ENCODE data around the gene UBL3. TPM values are rescaled to one million over a fixed set of nuclear protein-coding genes. Genes with fewer than 3 reads are reported as not detected.

UBL3 gene
- total RNA-seq, 5 donors from 2014 or later (not counting 1 experiment from before 2014, with no cell fraction given), result 32.7 to 42.1 (median 34.6) TPM

- Histone ChIP-seq H3K4me3 (ENCODE audit: control insufficient read depth in 1 of 2, extremely low read depth in 1 of 2, low read length in 1 of 2) (no peak overlapping the region), H3K27ac (ENCODE audit: low read length) (no peak overlapping the region), H3K9me3 (no peaks in the 10 kb centered on the region), H3K4me1 (ENCODE audit: control insufficient read depth in 1 of 2, extremely low read depth in 1 of 2, insufficient read depth in 2 of 2, low read length in 2 of 2) (peaks cover 0 to 5% of the 10 kb centered on the region in 2 experiments), H3K27me3 (replicated peaks in 1 of 2; ENCODE audit: control insufficient read depth in 2 of 2, extremely low read depth in 1 of 2, insufficient read depth in 2 of 2, low read length in 1 of 2) (no peaks in the 10 kb centered on the region), H3K36me3 (ENCODE audit: control insufficient read depth in 2 of 2, extremely low read depth in 1 of 2, insufficient read depth in 1 of 2, low read length in 1 of 2) (no peaks in the 10 kb centered on the region)
- peaks cover 7 to 13% (median 10%) of the 10 kb centered on the region in 3 donors for H3K4me1 Mint-ChIP-seq
- CTCF ChIA-PET, result interaction anchor here in 1 of 2 donors (0.8 kb wide), 1 partner anchor 378 kb away, joined by 3 read pairs; no protein-coding TSS in a partner anchor
- POLR2A ChIA-PET, result no interaction called here
- no peak for ATAC-seq (replicated peaks in 1 of 4)
- H3K27ac Mint-ChIP-seq, result no peak overlapping the region
- no peaks in the 10 kb centered on the region for H3K27me3 Mint-ChIP-seq
- peaks cover 4% of the 10 kb centered on the region for H3K36me3 Mint-ChIP-seq
- 100% methylated on average over 1 of the region's 2 CpGs for WGBS (ENCODE audit: insufficient coverage)
- H3K9me3 Mint-ChIP-seq, result peaks cover 0 to 6% (median 4%) of the 10 kb centered on the region in 3 donors
- H3K4me3 Mint-ChIP-seq, result no peak overlapping the region
- no peak for DNase-seq
Observed at GRCh38 chr13:29756506-29756905, 93.9 kb downstream of the UBL3 start.

DNA sequence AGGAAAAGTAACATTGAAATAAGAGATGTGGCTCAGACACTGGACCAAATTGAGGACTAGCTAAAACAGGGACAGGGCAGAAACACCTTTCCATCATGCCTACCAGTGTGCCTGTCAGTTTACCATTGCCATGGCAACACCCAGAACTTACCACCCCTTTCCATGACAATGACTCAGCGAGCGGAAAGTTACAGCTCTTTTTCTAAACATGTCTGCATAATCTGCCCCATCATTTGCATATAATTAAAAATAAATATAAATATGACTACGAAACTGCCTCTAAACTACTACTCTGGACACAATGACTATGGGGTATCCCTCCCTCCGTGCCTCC lies 96.0 kb downstream of the UBL3 start:
- Mint-ChIP-seq H3K4me1 (peaks cover 7 to 11% (median 10%) of the 10 kb centered on the region in 3 donors), H3K4me3 (no peak overlapping the region), H3K27ac (no peak overlapping the region), H3K36me3 (no peaks in the 10 kb centered on the region), H3K27me3 (peaks cover 2 to 7% of the 10 kb centered on the region in 2 donors), H3K9me3 (no peaks in the 10 kb centered on the region)
- H3K4me3 ChIP-seq (ENCODE audit: control insufficient read depth in 1 of 2, extremely low read depth in 1 of 2, low read length in 1 of 2), result no peak overlapping the region
- no peak overlapping the region for H3K27ac ChIP-seq (ENCODE audit: low read length)
- ChIA-PET POLR2A (no interaction called here), CTCF (no interaction called here)
- DNase-seq, result no peak
- H3K36me3 ChIP-seq (ENCODE audit: control insufficient read depth in 2 of 2, extremely low read depth in 1 of 2, insufficient read depth in 1 of 2, low read length in 1 of 2), result no peaks in the 10 kb centered on the region
- H3K4me1 ChIP-seq (ENCODE audit: control insufficient read depth in 1 of 2, extremely low read depth in 1 of 2, insufficient read depth in 2 of 2, low read length in 2 of 2), result peaks cover 0 to 5% of the 10 kb centered on the region in 2 experiments
- ATAC-seq (replicated peaks in 1 of 4), result no peak
- 67% methylated on average over 1 of the region's 4 CpGs for WGBS (ENCODE audit: insufficient coverage)
- no peaks in the 10 kb centered on the region for H3K9me3 ChIP-seq
- peaks cover 0 to 9% of the 10 kb centered on the region in 2 experiments for H3K27me3 ChIP-seq (replicated peaks in 1 of 2; ENCODE audit: control insufficient read depth in 2 of 2, extremely low read depth in 1 of 2, insufficient read depth in 2 of 2, low read length in 1 of 2)

GRCh38 chr13:29753618-29754472 lies 96.6 kb downstream of the UBL3 start:
- Mint-ChIP-seq H3K27me3 (peaks cover 2 to 7% of the 10 kb centered on the region in 2 donors), H3K27ac (no peak overlapping the region), H3K9me3 (no peaks in the 10 kb centered on the region), H3K36me3 (peaks cover under 1% of the 10 kb centered on the region), H3K4me3 (no peak overlapping the region), H3K4me1 (peaks cover 5% of the 10 kb centered on the region in 3 donors)
- ChIA-PET CTCF (no interaction called here), POLR2A (interaction anchor here in 1 of 2 donors (0.6 kb wide), 1 partner anchor 414 kb away, joined by 15 read pairs; no protein-coding TSS in a partner anchor)
- no peaks in the 10 kb centered on the region for H3K36me3 ChIP-seq (ENCODE audit: control insufficient read depth in 2 of 2, extremely low read depth in 1 of 2, insufficient read depth in 1 of 2, low read length in 1 of 2)
- WGBS (ENCODE audit: insufficient coverage), result 95% methylated on average over 7 of the region's 10 CpGs
- peaks cover 0 to 3% of the 10 kb centered on the region in 2 experiments for H3K4me1 ChIP-seq (ENCODE audit: control insufficient read depth in 1 of 2, extremely low read depth in 1 of 2, insufficient read depth in 2 of 2, low read length in 2 of 2)
- no peak overlapping the region for H3K27ac ChIP-seq (ENCODE audit: low read length)
- no peak overlapping the region for H3K4me3 ChIP-seq (ENCODE audit: control insufficient read depth in 1 of 2, extremely low read depth in 1 of 2, low read length in 1 of 2)
- ATAC-seq (replicated peaks in 1 of 4) (no peak), DNase-seq (no peak)
- H3K9me3 ChIP-seq, result no peaks in the 10 kb centered on the region
- peaks cover 0 to 10% of the 10 kb centered on the region in 2 experiments for H3K27me3 ChIP-seq (replicated peaks in 1 of 2; ENCODE audit: control insufficient read depth in 2 of 2, extremely low read depth in 1 of 2, insufficient read depth in 2 of 2, low read length in 1 of 2)

GRCh38 chr13:29752175-29752574 lies 98.2 kb downstream of the UBL3 start:
- H3K36me3 Mint-ChIP-seq, result peaks cover 3% of the 10 kb centered on the region
- no peaks in the 10 kb centered on the region for H3K4me1 Mint-ChIP-seq
- H3K4me3 Mint-ChIP-seq, result no peak overlapping the region
- H3K4me3 ChIP-seq (ENCODE audit: control insufficient read depth in 1 of 2, extremely low read depth in 1 of 2, low read length in 1 of 2), result no peak overlapping the region
- no peak for DNase-seq
- H3K36me3 ChIP-seq (ENCODE audit: control insufficient read depth in 2 of 2, extremely low read depth in 1 of 2, insufficient read depth in 1 of 2, low read length in 1 of 2), result no peaks in the 10 kb centered on the region
- ATAC-seq (replicated peaks in 1 of 4), result no peak
- no peak overlapping the region for H3K27ac Mint-ChIP-seq
- 77% methylated on average over 4 of the region's 4 CpGs for WGBS (ENCODE audit: insufficient coverage)
- no peaks in the 10 kb centered on the region for H3K9me3 ChIP-seq
- H3K27me3 Mint-ChIP-seq, result peaks cover 2 to 10% of the 10 kb centered on the region in 2 donors
- peaks cover 0 to 10% of the 10 kb centered on the region in 2 experiments for H3K27me3 ChIP-seq (replicated peaks in 1 of 2; ENCODE audit: control insufficient read depth in 2 of 2, extremely low read depth in 1 of 2, insufficient read depth in 2 of 2, low read length in 1 of 2)
- no peaks in the 10 kb centered on the region for H3K9me3 Mint-ChIP-seq
- CTCF ChIA-PET, result no interaction called here
- POLR2A ChIA-PET, result no interaction called here
- H3K4me1 ChIP-seq (ENCODE audit: control insufficient read depth in 1 of 2, extremely low read depth in 1 of 2, insufficient read depth in 2 of 2, low read length in 2 of 2), result no peaks in the 10 kb centered on the region
- H3K27ac ChIP-seq (ENCODE audit: low read length), result no peak overlapping the region

DNA sequence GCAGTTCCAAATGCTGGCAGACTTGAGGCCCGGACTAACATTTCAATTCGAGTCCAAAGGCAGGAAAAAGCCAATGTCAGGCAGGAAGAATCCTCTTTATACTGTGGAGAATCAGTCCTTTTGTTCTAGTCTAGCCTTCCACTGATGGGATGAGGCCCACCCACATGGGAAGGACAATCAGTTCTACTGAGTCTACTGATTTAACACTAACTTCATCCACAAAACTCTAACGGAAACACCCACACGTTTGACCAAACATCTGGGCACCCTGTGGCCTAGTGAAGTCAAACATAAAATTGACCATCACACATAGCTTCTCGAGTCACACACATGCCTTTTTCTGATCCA lies 100.3 kb downstream of the UBL3 start:
- CTCF ChIA-PET, result no interaction called here
- no peak for DNase-seq
- Histone ChIP-seq H3K4me3 (ENCODE audit: control insufficient read depth in 1 of 2, extremely low read depth in 1 of 2, low read length in 1 of 2) (no peak overlapping the region), H3K27ac (ENCODE audit: low read length) (no peak overlapping the region), H3K4me1 (ENCODE audit: control insufficient read depth in 1 of 2, extremely low read depth in 1 of 2, insufficient read depth in 2 of 2, low read length in 2 of 2) (no peaks in the 10 kb centered on the region), H3K27me3 (replicated peaks in 1 of 2; ENCODE audit: control insufficient read depth in 2 of 2, extremely low read depth in 1 of 2, insufficient read depth in 2 of 2, low read length in 1 of 2) (peaks cover 0 to 13% of the 10 kb centered on the region in 2 experiments), H3K36me3 (ENCODE audit: control insufficient read depth in 2 of 2, extremely low read depth in 1 of 2, insufficient read depth in 1 of 2, low read length in 1 of 2) (no peaks in the 10 kb centered on the region), H3K9me3 (no peaks in the 10 kb centered on the region)
- POLR2A ChIA-PET, result no interaction called here
- Mint-ChIP-seq H3K27ac (no peak overlapping the region), H3K9me3 (no peaks in the 10 kb centered on the region), H3K4me3 (no peak overlapping the region), H3K4me1 (no peaks in the 10 kb centered on the region), H3K36me3 (peaks cover 3% of the 10 kb centered on the region), H3K27me3 (peaks cover 10 to 13% of the 10 kb centered on the region in 2 donors)
- WGBS (ENCODE audit: insufficient coverage), result 60% methylated on average over 2 of the region's 5 CpGs
- ATAC-seq (replicated peaks in 1 of 4), result no peak

GRCh38 chr13:29749401-29750182 lies 100.8 kb downstream of the UBL3 start:
- no peak for DNase-seq
- no peak overlapping the region for H3K4me3 ChIP-seq (ENCODE audit: control insufficient read depth in 1 of 2, extremely low read depth in 1 of 2, low read length in 1 of 2)
- peaks cover 0 to 18% of the 10 kb centered on the region in 2 experiments for H3K27me3 ChIP-seq (replicated peaks in 1 of 2; ENCODE audit: control insufficient read depth in 2 of 2, extremely low read depth in 1 of 2, insufficient read depth in 2 of 2, low read length in 1 of 2)
- Mint-ChIP-seq H3K27ac (no peak overlapping the region), H3K36me3 (peaks cover 3% of the 10 kb centered on the region), H3K4me1 (no peaks in the 10 kb centered on the region), H3K9me3 (no peaks in the 10 kb centered on the region), H3K27me3 (peaks cover 16 to 19% of the 10 kb centered on the region in 2 donors), H3K4me3 (no peak overlapping the region)
- H3K27ac ChIP-seq (ENCODE audit: low read length), result no peak overlapping the region
- no peaks in the 10 kb centered on the region for H3K4me1 ChIP-seq (ENCODE audit: control insufficient read depth in 1 of 2, extremely low read depth in 1 of 2, insufficient read depth in 2 of 2, low read length in 2 of 2)
- CTCF ChIA-PET, result no interaction called here
- ATAC-seq (replicated peaks in 1 of 4), result no peak
- H3K36me3 ChIP-seq (ENCODE audit: control insufficient read depth in 2 of 2, extremely low read depth in 1 of 2, insufficient read depth in 1 of 2, low read length in 1 of 2), result no peaks in the 10 kb centered on the region
- POLR2A ChIA-PET, result no interaction called here
- no peaks in the 10 kb centered on the region for H3K9me3 ChIP-seq
- 60% methylated on average over 2 of the region's 6 CpGs for WGBS (ENCODE audit: insufficient coverage)
